SK-N-SH (cell line): ENCODE measurements around the gene SRD5A3.

Experiments used
- RAD21 ChIP-seq: IDR thresholded peaks from 2 replicates; pipeline ENCODE4 v1.6.1; 2012; ENCODE audit warnings: mild to moderate bottlenecking, low read length
- REST ChIP-seq: IDR thresholded peaks from 2 replicates; pipeline ENCODE4 v1.6.1; 2012; ENCODE audit warnings: mild to moderate bottlenecking, low read depth, low read length, moderate library complexity
- TAF1 ChIP-seq: IDR thresholded peaks from 2 replicates; pipeline ENCODE4 v1.6.1; 2012; ENCODE audit warnings: low read depth, mild to moderate bottlenecking, low read length, moderate library complexity, borderline replicate concordance
- YY1 ChIP-seq: IDR thresholded peaks from 2 replicates; pipeline ENCODE4 v1.4.0; 2012; ENCODE audit warnings: low read depth, mild to moderate bottlenecking
- TF ChIP-seq, protein P1 (sequence below): fragments of 200-600 bp; sonication (generic); IDR thresholded peaks from 2 replicates; pipeline ENCODE4 v1.6.1; 2017; ENCODE audit warnings: antibody characterized with exemption, mild to moderate bottlenecking, moderate library complexity

DNA sequence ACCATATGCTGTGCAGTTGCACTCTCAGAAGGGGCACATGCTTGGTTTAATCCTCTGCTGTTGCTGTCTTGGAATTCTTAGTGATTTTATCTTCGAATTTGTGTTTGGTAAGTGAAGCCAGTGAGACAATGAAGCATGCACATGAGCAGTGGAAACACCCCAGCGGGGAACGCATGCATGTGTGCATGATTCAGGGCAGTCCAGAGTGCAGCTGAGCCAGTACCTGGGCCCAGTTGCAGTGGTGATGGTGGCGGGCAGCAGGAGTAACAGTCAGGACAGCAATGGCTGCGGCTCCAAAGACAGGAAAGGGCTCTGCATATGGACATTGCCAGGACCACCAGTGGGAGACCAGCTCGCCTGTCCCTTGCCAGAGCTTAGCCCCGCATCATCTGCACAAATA is 35.5 kb downstream of the SRD5A3 start:
- TF ChIP-seq, protein P1, sequence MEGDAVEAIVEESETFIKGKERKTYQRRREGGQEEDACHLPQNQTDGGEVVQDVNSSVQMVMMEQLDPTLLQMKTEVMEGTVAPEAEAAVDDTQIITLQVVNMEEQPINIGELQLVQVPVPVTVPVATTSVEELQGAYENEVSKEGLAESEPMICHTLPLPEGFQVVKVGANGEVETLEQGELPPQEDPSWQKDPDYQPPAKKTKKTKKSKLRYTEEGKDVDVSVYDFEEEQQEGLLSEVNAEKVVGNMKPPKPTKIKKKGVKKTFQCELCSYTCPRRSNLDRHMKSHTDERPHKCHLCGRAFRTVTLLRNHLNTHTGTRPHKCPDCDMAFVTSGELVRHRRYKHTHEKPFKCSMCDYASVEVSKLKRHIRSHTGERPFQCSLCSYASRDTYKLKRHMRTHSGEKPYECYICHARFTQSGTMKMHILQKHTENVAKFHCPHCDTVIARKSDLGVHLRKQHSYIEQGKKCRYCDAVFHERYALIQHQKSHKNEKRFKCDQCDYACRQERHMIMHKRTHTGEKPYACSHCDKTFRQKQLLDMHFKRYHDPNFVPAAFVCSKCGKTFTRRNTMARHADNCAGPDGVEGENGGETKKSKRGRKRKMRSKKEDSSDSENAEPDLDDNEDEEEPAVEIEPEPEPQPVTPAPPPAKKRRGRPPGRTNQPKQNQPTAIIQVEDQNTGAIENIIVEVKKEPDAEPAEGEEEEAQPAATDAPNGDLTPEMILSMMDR, result no peak
- no peak for TF ChIP-seq YY1
- TF ChIP-seq REST, result no peak
- TF ChIP-seq TAF1, result no peak
- no peak for TF ChIP-seq RAD21
